ENCODE data around the gene ATP5PO. TPM values are rescaled to one million over a fixed set of nuclear protein-coding genes. Genes with fewer than 3 reads are reported as not detected.
"Not testable (repeated sequence)": the region's sequence is repeated elsewhere in the genome, so short reads cannot be mapped to it uniquely, and the experiment has no call there.

Gene ATP5PO
- polyA plus RNA-seq, 3 donors: 311 to 408 (median 354) TPM

DNA sequence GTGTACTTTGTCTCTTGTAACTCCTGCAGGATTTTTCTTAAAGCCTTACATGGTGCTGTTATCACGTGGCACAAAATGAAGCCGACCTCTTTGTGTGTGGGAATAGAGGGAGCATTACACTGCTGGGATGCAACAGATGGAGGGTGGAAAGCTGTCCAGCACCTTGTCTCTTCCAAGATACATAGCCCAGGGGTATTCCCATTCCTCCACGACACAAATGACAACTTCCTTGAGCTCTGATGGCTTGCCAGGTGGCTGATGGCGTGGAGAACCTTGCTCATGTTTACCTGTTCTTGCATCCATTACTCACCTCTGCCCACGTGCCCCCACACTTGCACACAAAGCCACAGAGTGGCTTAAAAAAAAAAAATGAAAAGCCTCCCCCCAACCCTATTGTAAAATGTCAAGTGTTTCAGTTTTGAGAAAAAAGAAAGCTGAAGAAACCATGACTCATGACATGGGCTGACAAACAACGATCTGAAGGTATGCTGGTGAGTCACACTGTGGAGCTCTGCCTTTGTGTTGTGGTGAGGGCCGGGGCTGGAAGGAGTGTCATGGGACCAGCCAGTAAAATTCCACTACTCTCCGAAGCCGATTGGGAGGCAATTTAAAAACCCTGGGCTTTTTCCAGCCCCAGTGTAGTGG, 32.0 kb upstream of the ATP5PO start:
- peak; percentile 51 for DNase-seq

DNA sequence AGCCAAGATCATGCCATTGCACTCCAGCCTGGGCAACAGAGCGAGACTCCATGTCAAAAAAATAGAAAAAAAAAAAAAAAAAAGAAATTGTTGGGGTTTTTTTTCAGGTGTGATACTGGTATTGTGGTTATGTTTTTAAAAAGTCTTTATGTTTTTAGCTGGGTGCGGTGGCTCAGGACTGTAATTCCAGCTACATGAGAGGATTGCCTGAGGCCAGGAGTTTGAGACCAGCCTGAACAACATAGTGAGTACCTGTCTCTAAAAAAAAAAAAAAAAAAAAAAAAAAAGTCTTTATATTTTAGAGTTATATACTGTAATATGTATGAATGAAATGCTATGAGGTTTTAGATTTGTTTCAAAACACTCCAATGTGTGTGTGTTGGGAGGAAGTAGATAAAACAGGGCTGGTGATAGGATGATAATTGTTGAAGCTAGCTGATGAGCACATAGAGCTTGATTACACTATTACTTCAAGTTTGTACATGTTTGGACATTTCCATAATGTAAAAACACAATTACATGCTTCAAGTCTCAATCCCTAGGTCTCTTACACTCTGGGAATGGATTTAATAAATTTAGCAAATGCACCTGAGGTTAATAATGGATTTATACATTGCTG, 30.2 kb upstream of the ATP5PO start:
- no peak for DNase-seq

- no peak for DNase-seq
Observed at GRCh38 chr21:33944185-33944763, 28.7 kb upstream of the ATP5PO start.

DNA sequence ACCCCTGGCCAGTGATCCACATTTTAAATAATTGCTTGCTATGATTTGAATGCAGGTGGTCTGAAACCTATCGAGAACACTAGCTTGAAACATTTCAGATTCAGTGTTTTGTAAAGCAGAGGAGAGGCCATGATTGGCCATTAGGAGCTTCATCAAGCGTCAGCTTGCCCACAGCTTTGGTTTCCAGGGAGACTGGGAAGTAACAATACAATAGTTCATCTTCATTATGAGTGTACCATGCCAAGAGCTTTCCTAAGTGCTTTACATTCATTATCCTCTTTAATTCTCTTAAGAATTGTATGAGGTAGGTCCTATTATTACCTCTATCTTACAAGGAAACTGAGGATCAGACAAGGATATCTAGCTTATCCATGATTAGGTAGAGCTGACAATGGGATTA, 27.7 kb upstream of the ATP5PO start:
- DNase-seq: no peak

GRCh38 chr21:33942426-33942825, 26.8 kb upstream of the ATP5PO start:
- DNase-seq: no peak

- DNase-seq: no peak
Observed at GRCh38 chr21:33940881-33941245, 25.3 kb upstream of the ATP5PO start.

DNA sequence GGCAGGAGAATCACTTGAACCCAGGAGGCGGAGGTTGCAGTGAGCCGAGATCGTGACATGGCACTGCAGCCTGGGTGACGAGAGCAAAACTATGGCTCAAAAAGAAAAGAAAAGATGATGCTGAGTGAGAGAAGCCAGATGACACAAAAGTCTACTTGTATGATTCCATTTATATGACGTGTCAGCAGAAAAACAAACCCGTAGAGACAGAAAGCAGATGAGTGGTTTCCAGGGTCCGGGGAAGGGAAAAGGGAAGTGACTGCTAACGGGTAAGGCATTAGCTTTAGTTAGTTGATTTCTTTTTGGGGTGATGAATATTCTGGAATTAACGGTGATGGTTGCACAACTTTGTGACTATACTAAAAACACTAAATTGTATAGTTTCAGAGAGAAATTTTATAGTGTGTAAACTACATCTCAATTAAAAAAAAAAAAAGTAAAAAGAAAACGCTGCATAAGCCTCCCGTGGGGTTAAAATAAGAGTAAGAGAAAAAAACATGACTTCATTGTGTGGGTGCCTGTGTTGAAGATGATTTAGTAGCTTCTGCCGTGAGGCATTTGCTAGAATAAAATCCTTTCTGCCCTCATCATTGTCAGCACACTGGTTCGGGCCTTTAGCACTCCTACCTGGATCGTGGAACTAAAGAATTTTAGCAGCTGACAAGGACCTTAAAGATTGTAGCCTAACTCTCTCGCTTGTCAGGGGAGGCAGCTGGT, 24.7 kb upstream of the ATP5PO start:
- no peak for DNase-seq

- no peak for DNase-seq
Observed at GRCh38 chr21:33939226-33939625, 23.6 kb upstream of the ATP5PO start.

DNA sequence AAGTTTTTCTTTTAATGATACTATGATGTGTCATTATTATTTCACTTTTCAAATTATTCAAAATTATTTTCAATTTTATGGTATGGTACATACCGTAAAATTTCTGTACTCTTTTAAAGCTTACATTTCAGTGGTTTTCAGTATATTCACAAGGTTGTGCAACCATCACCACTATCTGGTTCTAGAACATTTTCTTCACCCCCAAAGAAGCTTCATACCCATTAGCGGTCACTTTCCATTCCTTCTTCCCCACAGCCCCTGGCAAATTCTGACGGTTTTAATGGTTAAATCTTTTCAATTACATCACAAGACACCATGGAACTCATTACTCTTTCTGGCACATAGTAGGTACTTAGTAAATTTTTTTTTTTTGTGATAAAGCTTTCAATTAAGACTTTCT, 22.8 kb upstream of the ATP5PO start:
- no peak for DNase-seq

- no peak for DNase-seq
Observed at GRCh38 chr21:33937931-33938339, 22.3 kb upstream of the ATP5PO start.

- DNase-seq: no peak
Observed at GRCh38 chr21:33937146-33937545, 21.5 kb upstream of the ATP5PO start.

DNA sequence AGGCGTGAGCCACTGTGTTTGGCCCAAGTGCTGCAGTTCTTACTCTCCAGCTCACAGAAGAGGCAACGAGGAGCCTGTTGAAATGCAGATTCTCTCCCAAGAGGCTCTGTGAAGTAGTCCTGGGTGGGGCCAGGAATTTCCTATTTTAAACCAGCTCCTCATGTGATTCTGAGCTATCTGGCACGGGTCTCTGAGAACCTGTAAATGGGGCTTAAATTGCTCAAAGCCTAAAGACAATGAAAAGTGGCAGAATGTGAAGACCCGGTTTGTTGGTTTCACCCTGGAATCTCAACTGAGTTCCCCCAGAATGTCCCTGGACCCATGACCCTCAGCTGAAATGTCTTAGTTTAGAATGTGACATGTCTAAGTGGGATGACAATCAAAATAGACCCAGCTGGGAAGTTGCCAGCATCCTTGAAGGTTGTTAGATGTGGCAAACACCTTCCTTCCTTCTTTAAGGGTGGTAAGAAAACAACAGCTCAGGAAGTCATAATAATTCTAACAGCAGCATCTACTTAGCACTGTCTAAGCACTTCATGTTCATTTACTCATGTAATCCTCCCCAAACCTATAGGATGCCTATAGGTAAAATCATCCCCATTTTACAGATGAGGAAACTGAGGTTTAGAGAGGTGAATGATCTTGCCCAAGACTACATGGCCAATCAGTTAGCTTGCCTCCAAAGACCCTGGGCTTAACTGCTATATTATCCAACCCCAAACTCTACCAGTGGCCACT, 20.9 kb upstream of the ATP5PO start:
- DNase-seq: no peak

DNA sequence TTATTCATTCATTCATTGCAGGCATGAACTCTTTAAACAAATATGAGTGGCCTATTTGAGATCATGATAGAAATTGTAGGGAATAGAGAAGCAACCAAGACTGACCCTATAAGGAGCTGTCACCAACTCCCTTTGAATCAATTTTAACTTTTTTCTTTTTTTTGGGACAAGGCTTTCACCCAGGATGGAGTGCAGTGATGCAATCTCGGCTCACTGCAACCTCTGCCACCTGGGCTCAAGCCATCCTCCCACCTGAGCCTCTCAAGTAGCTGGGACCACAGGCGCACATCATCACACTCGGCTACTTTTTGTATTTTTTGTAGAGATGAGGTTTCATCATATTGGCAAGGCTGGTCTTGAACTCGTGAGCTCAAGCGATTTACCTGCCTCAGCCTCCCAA, 17.1 kb upstream of the ATP5PO start:
- DNase-seq: no peak

- DNase-seq: no peak
Observed at GRCh38 chr21:33931799-33932390, 16.3 kb upstream of the ATP5PO start.

DNA sequence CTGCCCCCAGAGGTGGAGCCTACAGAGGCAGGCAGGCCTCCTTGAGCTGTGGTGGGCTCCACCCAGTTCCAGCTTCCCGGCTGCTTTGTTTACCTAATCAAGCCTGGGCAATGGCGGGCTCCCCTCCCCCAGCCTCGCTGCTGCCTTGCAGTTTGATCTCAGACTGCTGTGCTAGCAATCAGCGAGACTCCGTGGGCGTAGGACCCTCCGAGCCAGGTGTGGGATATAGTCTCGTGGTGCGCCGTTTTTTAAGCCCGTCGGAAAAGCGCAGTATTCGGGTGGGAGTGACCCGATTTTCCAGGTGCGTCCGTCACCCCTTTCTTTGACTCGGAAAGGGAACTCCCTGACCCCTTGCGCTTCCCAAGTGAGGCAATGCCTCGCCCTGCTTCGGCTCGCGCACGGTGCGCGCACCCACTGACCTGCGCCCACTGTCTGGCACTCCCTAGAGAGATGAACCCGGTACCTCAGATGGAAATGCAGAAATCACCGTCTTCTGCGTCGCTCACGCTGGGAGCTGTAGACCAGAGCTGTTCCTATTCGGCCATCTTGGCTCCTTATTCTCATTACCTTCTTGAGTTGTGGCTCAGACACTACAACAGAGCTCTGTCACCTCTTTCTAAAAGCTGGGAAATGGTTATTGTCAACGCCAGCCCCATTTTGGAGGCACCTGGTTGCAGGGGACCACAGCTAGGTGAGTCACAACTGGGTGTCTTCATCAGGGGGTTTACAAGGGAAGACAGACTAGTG, 15.6 kb upstream of the ATP5PO start:
- DNase-seq: not testable (repeated sequence)

DNA sequence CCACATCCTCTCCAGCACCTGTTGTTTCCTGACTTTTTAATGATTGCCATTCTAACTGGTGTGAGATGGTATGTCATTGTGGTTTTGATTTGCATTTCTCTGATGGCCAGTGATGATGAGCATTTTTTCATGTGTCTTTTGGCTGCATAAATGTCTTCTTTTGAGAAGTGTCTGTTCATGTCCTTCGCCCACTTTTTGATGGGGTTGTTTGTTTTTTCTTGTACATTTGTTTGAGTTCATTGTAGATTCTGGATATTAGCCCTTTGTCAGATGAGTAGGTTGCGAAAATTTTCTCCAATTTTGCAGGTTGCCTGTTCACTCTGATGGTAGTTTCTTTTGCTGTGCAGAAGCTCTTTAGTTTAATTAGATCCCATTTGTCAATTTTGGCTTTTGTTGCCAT, 10.6 kb upstream of the ATP5PO start:
- not testable (repeated sequence) for DNase-seq

DNA sequence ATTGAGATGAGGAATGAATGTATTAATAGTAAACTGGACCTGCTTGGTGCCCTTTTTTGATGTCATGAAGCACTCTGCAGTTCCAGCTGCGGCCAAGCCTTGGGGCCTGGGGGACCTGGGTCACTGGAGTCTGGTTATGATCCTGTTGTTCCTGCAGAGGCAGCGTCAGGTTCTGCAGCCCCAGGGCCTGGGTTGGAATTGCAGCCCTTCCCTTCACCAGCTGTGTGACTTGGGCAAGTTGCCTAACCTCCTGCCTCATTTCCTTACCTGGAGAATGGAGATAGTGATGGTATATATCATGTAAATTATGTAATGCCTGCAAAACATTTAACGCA, 9.1 kb upstream of the ATP5PO start:
- no peak for DNase-seq

DNA sequence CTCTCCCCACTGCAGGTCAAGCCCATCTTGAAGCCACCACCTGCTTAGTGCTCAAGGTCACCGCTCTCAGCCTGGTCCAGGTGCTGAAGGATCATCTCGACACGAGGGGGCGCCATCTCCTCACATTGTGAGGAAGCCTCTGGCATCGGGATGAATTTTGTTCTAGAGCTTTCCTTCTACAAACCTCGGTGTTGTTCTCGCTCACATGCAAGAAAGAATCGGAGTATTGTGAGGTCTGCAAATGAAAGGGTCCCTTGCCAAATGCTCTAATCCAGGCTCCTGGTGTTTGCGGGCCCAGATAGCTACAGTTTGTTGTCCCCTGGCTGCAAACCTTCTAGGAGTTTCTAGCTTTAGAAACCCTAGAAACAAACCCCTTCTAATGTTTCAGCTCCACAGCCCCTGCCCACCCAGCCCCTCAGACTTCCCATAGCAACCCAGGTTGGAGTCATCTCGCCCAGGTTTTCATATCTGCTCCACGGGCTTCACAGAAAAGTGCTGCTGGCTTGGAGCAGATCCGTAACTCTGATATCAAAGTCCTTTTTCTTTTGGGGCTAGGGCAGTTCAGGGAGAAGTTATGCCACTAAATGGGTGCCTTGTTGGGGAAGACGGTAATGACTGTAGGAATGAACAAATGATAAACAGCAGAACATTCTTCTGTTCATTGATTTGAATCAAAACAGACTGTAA, 8.6 kb upstream of the ATP5PO start:
- peak; percentile 87 for DNase-seq

- no peak for DNase-seq
Observed at GRCh38 chr21:33917421-33917820, 1.8 kb upstream of the ATP5PO start.

DNA sequence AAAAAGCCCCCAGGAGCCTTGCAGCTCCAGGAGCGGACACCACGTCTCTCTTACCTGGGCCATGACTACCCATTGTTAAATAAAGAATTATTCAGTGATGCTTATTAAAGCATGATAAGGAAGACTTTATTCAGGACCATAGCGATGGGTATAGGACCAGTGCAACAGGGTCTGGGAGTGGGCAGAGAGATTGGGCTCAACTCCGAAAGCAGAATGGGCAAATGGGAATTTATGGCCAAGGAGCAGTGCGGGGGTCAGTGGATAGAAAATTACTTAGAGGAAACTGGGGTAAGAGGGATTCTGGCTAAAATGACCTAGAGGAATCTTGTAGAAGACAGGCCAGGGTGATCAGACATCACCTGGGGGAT, 580 bp upstream of the ATP5PO start:
- no peak for DNase-seq

DNA sequence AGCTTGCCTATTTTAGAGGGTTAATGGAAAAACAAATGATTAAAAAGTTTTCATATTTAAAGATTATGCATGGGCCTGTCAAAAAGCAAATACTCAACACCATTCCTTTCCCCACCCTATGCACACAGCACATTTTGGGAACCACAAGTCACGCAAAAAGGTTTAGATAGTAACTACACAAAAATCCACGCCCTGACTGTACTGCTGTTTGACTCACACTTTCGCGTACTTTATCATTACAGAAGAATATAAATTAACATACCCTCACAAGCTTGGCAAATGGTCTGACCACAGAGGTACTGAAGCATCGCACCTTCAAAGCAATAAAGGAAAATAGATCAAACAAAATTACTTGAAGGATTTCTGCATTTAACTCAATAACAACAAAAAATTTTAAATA, 1.4 kb downstream of the ATP5PO start:
- no peak for DNase-seq

Measured in renal pelvis (tissue), 4 donors.